ENCODE data around the gene ECHS1. TPM values are rescaled to one million over a fixed set of nuclear protein-coding genes. Genes with fewer than 3 reads are reported as not detected.
"Not testable (repeated sequence)": the region's sequence is repeated elsewhere in the genome, so short reads cannot be mapped to it uniquely, and the experiment has no call there.

The ECHS1 gene
- polyA plus RNA-seq, 1 of the 3 experiments (the other 2 are of a cell fraction): 97.8 TPM

DNA sequence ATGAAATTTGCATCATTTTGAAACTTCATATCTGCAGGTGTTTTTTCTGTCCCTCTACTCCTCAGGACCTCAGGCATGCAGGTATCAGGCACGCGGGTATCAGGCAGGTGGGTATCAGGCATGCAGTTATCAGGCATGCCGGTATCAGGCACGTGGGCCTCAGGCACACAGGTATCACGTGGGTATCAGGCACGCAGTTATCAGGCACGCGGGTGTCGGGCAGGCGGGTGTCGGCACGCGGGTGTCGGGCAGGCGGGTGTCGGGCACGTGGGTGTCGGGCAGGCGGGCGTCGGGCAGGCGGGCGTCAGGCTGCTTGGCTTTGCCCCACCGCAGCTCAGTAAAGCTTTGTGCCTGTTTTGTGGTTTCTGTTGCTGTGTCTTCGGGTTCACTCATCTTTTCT is 42.6 kb upstream of the ECHS1 start:
- ChIA-PET POLR2A (no interaction called here), CTCF (no interaction called here)
- no peaks in the 10 kb centered on the region for H3K9me2 ChIP-seq
- WGBS (ENCODE audit: low lambda C conversion rate): 96% methylated on average over 20 of the region's 25 CpGs
- H3K9ac ChIP-seq: no peak overlapping the region
- no peaks in the 10 kb centered on the region for H3K4me1 ChIP-seq (ENCODE audit: control insufficient read depth in 1 of 2, insufficient read depth in 2 of 2, low read depth in 1 of 2, low read length in 1 of 2)
- H3K4me2 ChIP-seq: no peak overlapping the region
- no peak overlapping the region for H2AFZ ChIP-seq (ENCODE audit: low read depth)
- TF ChIP-seq, protein P1, sequence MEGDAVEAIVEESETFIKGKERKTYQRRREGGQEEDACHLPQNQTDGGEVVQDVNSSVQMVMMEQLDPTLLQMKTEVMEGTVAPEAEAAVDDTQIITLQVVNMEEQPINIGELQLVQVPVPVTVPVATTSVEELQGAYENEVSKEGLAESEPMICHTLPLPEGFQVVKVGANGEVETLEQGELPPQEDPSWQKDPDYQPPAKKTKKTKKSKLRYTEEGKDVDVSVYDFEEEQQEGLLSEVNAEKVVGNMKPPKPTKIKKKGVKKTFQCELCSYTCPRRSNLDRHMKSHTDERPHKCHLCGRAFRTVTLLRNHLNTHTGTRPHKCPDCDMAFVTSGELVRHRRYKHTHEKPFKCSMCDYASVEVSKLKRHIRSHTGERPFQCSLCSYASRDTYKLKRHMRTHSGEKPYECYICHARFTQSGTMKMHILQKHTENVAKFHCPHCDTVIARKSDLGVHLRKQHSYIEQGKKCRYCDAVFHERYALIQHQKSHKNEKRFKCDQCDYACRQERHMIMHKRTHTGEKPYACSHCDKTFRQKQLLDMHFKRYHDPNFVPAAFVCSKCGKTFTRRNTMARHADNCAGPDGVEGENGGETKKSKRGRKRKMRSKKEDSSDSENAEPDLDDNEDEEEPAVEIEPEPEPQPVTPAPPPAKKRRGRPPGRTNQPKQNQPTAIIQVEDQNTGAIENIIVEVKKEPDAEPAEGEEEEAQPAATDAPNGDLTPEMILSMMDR (IDR thresholded peaks at IDR 0.05): no peak
- TF ChIP-seq SMC3 (IDR thresholded peaks at IDR 0.05; ENCODE audit: low read depth, low read length) (no peak), RFX5 (IDR thresholded peaks at IDR 0.05; ENCODE audit: low read length) (no peak), NRF1 (IDR thresholded peaks at IDR 0.05; ENCODE audit: low read depth, low read length) (no peak), MXI1 (IDR thresholded peaks at IDR 0.05; ENCODE audit: low read depth, low read length) (no peak), ELF1 (IDR thresholded peaks at IDR 0.05) (no peak), TEAD4 (IDR thresholded peaks at IDR 0.05; ENCODE audit: borderline replicate concordance, insufficient read depth) (no peak), CHD2 (IDR thresholded peaks at IDR 0.05; ENCODE audit: low read length, partially characterized antibody) (no peak), NFIC (IDR thresholded peaks at IDR 0.05; ENCODE audit: borderline replicate concordance) (no peak), MAX (IDR thresholded peaks at IDR 0.05; ENCODE audit: low read depth) (no peak), YY1 (IDR thresholded peaks at IDR 0.05; ENCODE audit: low read depth) (no peak), POLR2AphosphoS5 (IDR thresholded peaks at IDR 0.05; ENCODE audit: low read depth, low read length) (no peak), GATA2 (CRISPR knock-in tag; IDR thresholded peaks at IDR 0.05) (no peak)
- TF ChIP-seq, protein P2, sequence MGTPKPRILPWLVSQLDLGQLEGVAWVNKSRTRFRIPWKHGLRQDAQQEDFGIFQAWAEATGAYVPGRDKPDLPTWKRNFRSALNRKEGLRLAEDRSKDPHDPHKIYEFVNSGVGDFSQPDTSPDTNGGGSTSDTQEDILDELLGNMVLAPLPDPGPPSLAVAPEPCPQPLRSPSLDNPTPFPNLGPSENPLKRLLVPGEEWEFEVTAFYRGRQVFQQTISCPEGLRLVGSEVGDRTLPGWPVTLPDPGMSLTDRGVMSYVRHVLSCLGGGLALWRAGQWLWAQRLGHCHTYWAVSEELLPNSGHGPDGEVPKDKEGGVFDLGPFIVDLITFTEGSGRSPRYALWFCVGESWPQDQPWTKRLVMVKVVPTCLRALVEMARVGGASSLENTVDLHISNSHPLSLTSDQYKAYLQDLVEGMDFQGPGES (IDR thresholded peaks at IDR 0.05; ENCODE audit: low read depth, low read length): no peak
- TF ChIP-seq, protein P3, sequence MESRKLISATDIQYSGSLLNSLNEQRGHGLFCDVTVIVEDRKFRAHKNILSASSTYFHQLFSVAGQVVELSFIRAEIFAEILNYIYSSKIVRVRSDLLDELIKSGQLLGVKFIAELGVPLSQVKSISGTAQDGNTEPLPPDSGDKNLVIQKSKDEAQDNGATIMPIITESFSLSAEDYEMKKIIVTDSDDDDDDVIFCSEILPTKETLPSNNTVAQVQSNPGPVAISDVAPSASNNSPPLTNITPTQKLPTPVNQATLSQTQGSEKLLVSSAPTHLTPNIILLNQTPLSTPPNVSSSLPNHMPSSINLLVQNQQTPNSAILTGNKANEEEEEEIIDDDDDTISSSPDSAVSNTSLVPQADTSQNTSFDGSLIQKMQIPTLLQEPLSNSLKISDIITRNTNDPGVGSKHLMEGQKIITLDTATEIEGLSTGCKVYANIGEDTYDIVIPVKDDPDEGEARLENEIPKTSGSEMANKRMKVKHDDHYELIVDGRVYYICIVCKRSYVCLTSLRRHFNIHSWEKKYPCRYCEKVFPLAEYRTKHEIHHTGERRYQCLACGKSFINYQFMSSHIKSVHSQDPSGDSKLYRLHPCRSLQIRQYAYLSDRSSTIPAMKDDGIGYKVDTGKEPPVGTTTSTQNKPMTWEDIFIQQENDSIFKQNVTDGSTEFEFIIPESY (IDR thresholded peaks at IDR 0.05; ENCODE audit: borderline replicate concordance, low read depth): no peak
- H3K27ac ChIP-seq (ENCODE audit: low read depth in 2 of 2, low read length in 1 of 2): no peak overlapping the region
- 0 out of 2 replicates have a peak, but pooled peaks cover 1% of the 10 kb centered on the region for H4K20me1 ChIP-seq (ENCODE audit: insufficient read depth)
- H3K79me2 ChIP-seq (ENCODE audit: insufficient read depth): peaks cover 30% of the 10 kb centered on the region
- no peak for DNase-seq
- peaks cover 16% of the 10 kb centered on the region for H3K9me3 ChIP-seq
- H3K36me3 ChIP-seq (replicated peaks in 1 of 2; ENCODE audit: control insufficient read depth in 1 of 2, insufficient read depth in 2 of 2, low read length in 1 of 2): peaks cover 37 to 51% of the 10 kb centered on the region in 2 experiments
- H3K4me3 ChIP-seq (ENCODE audit: low read depth in 2 of 2, low read length in 1 of 2): no peak overlapping the region; a peak in 1 of 4 replicates
- H3K27me3 ChIP-seq (ENCODE audit: insufficient read depth): no peaks in the 10 kb centered on the region
- H3F3A ChIP-seq (replicated peaks; ENCODE audit: insufficient read depth): no peaks in the 10 kb centered on the region

DNA sequence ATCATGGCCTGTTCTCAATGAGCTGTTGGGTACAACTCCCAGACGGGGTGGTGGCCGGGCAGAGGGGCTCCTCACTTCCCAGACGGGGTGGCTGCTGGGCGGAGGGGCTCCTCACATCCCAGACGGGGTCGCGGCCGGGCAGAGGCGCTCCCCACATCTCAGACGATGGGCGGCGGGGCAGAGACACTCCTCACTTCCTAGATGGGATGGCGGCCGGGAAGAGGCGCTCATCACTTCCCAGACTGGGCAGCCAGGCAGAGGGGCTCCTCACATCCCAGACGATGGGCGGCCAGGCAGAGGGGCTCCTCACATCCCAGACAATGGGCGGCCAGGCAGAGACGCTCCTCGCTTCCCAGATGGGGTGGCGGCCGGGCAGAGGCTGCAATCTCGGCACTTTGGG is 41.2 kb upstream of the ECHS1 start:
- H2AFZ ChIP-seq (ENCODE audit: low read depth); H3K27me3 ChIP-seq (ENCODE audit: insufficient read depth); H4K20me1 ChIP-seq (ENCODE audit: insufficient read depth); H3K4me3 ChIP-seq (ENCODE audit: low read depth in 2 of 2, low read length in 1 of 2); H3K9me2 ChIP-seq; H3F3A ChIP-seq (replicated peaks; ENCODE audit: insufficient read depth); H3K4me2 ChIP-seq; H3K4me1 ChIP-seq (ENCODE audit: control insufficient read depth in 1 of 2, insufficient read depth in 2 of 2, low read depth in 1 of 2, low read length in 1 of 2); H3K27ac ChIP-seq (ENCODE audit: low read depth in 2 of 2, low read length in 1 of 2); H3K9ac ChIP-seq; POLR2A ChIA-PET; DNase-seq: not testable (repeated sequence)
- WGBS (ENCODE audit: low lambda C conversion rate): 92% methylated on average over 7 of the region's 23 CpGs
- CTCF ChIA-PET: interaction anchor here (0.6 kb wide), 1 partner anchor 22 kb away, joined by 3 read pairs; no protein-coding TSS in a partner anchor
- Histone ChIP-seq H3K79me2 (ENCODE audit: insufficient read depth) (peaks cover 44% of the 10 kb centered on the region), H3K36me3 (replicated peaks in 1 of 2; ENCODE audit: control insufficient read depth in 1 of 2, insufficient read depth in 2 of 2, low read length in 1 of 2) (peaks cover 49 to 50% of the 10 kb centered on the region in 2 experiments), H3K9me3 (peaks cover 22% of the 10 kb centered on the region)
